Fibroblast of lung (primary cell): ENCODE results near the gene PACRG. TPM values are rescaled to one million over a fixed set of nuclear protein-coding genes. Genes with fewer than 3 reads are reported as not detected.

Experiments
- DNase-seq, 2 donors: peaks; one replicate each; pipeline versions ENCODE4 v3.0.0 to v3.0.0-alpha.2; 2010; ENCODE audit warnings: low read depth in 2 of 2
- H2AFZ ChIP-seq: 2 replicates; pipeline ENCODE4 v1.5.1; 2012; ENCODE audit warnings: low read length, control low read depth, inconsistent platforms
- H3K27ac ChIP-seq: 2 replicates; pipeline ENCODE4 v1.5.1; 2011; ENCODE audit warnings: low read length, control low read depth; ENCODE audit not compliant: insufficient read depth
- H3K27me3 ChIP-seq: 2 replicates; pipeline ENCODE4 v1.5.1; 2011; ENCODE audit warnings: mild to moderate bottlenecking, low read length; ENCODE audit not compliant: control insufficient read depth, insufficient read depth
- H3K36me3 ChIP-seq: 2 replicates; pipeline ENCODE4 v1.5.1; 2011; ENCODE audit warnings: low read length; ENCODE audit not compliant: control insufficient read depth, insufficient read depth
- H3K4me1 ChIP-seq: 2 replicates; pipeline ENCODE4 v1.5.1; 2011; ENCODE audit warnings: low read length; ENCODE audit not compliant: control insufficient read depth, insufficient read depth; ENCODE audit errors: extremely low read depth
- H3K4me2 ChIP-seq: 2 replicates; pipeline ENCODE4 v1.5.1; 2011; ENCODE audit warnings: low read length, control low read depth; ENCODE audit not compliant: insufficient read depth; ENCODE audit errors: extremely low read depth
- H3K4me3 ChIP-seq, 4 experiments: fragments of 200-600 bp in 1 of 4; sonication (generic) in 1 of 4; replicated peaks in 1 of 4; 2 replicates each; pipeline ENCODE4 v1.5.1; 2011 to 2016; ENCODE audit warnings: low read length in 4 of 4, low read depth in 3 of 4, mild to moderate bottlenecking in 3 of 4, control low read depth in 2 of 4, inconsistent platforms in 1 of 4, mixed read lengths in 1 of 4; ENCODE audit not compliant: insufficient read depth in 1 of 4; ENCODE audit errors: control extremely low read depth in 1 of 4
- H3K79me2 ChIP-seq: 2 replicates; pipeline ENCODE4 v1.5.1; 2012; ENCODE audit warnings: mild to moderate bottlenecking, low read length, inconsistent platforms; ENCODE audit not compliant: control insufficient read depth, insufficient read depth
- H3K9ac ChIP-seq: 2 replicates; pipeline ENCODE4 v1.5.1; 2011; ENCODE audit warnings: mild to moderate bottlenecking, low read length, control low read depth; ENCODE audit not compliant: insufficient read depth
- H3K9me3 ChIP-seq: 2 replicates; pipeline ENCODE4 v1.5.1; 2012; ENCODE audit warnings: low read depth, low read length; ENCODE audit not compliant: control insufficient read depth, insufficient read depth
- H4K20me1 ChIP-seq: 2 replicates; pipeline ENCODE4 v1.5.1; 2011; ENCODE audit warnings: low read length; ENCODE audit not compliant: control insufficient read depth, insufficient read depth; ENCODE audit errors: extremely low read depth
- CTCF ChIP-seq, 2 donors: IDR thresholded peaks in 1 of 2; conservative IDR thresholded peaks in 1 of 2; 1 replicate in 1 of 2; 2 replicates in 1 of 2; pipeline ENCODE4 v1.5.1; 2011 to 2012; ENCODE audit warnings: low read length in 2 of 2, control low read depth in 1 of 2, inconsistent platforms in 1 of 2, low read depth in 1 of 2, mild to moderate bottlenecking in 1 of 2
- EZH2 ChIP-seq: IDR thresholded peaks from 2 replicates; pipeline ENCODE4 v1.5.1; 2012; ENCODE audit warnings: low read length, control low read depth, mild to moderate bottlenecking; ENCODE audit errors: missing control alignments
- polyA plus RNA-seq, 2 donors: library from polyadenylated mRNA; depleted of rRNA in 1 of 2; stranded (reverse) in 1 of 2; unstranded in 1 of 2; fragments of >200 nt; gene quantifications; 2 replicates each; pipeline ENCODE4 v1.2.1, GENCODE V29; 2011 to 2012; ENCODE audit warnings: missing spikeins in 1 of 2
- total RNA-seq: library from RNA; depleted of rRNA; stranded (reverse); fragments of >200 nt; gene quantifications from 2 replicates; pipeline ENCODE4 v1.2.1, GENCODE V29; 2014

PACRG gene
- total and polyA plus RNA-seq, 2 donors (not counting 1 experiment from before 2014, with no cell fraction given) = 0.30 to 0.66 TPM

- H3K36me3 ChIP-seq = no peaks in the 10 kb centered on the region
- no peak for DNase-seq
- no peak overlapping the region for H3K4me3 ChIP-seq
- no peaks in the 10 kb centered on the region for H3K9me3 ChIP-seq
- TF ChIP-seq CTCF (conservative IDR thresholded peaks at IDR 0.05 in 1 of 2, IDR thresholded peaks at IDR 0.05 in 1 of 2; ENCODE audit: low read depth in 1 of 2, low read length in 2 of 2) = no peak
- TF ChIP-seq EZH2 = no peak
- H4K20me1 ChIP-seq = no peaks in the 10 kb centered on the region
- no peak overlapping the region for H2AFZ ChIP-seq
- H3K79me2 ChIP-seq = no peaks in the 10 kb centered on the region
- H3K27ac ChIP-seq = no peak overlapping the region
- no peak overlapping the region for H3K9ac ChIP-seq
- H3K27me3 ChIP-seq = no peaks in the 10 kb centered on the region
- H3K4me1 ChIP-seq = no peaks in the 10 kb centered on the region
- H3K4me2 ChIP-seq = no peak overlapping the region
These were observed 434.5 kb downstream of the PACRG start for GRCh38 chr6:163162007-163162873.

GRCh38 chr6:163162874-163163213 lies 435.1 kb downstream of the PACRG start:
- no peak overlapping the region for H3K4me2 ChIP-seq
- H3K9me3 ChIP-seq = no peaks in the 10 kb centered on the region
- H3K27me3 ChIP-seq = no peaks in the 10 kb centered on the region
- no peak overlapping the region for H2AFZ ChIP-seq
- H3K79me2 ChIP-seq = no peaks in the 10 kb centered on the region
- H3K4me3 ChIP-seq = no peak overlapping the region
- no peaks in the 10 kb centered on the region for H4K20me1 ChIP-seq
- no peaks in the 10 kb centered on the region for H3K4me1 ChIP-seq
- TF ChIP-seq EZH2 (no peak), CTCF (conservative IDR thresholded peaks at IDR 0.05 in 1 of 2, IDR thresholded peaks at IDR 0.05 in 1 of 2; ENCODE audit: low read depth in 1 of 2, low read length in 2 of 2) (no peak)
- DNase-seq = no peak
- no peak overlapping the region for H3K9ac ChIP-seq
- H3K36me3 ChIP-seq = no peaks in the 10 kb centered on the region
- no peak overlapping the region for H3K27ac ChIP-seq

GRCh38 chr6:163164175-163164900 lies 436.6 kb downstream of the PACRG start:
- no peak overlapping the region for H3K9ac ChIP-seq
- no peaks in the 10 kb centered on the region for H3K27me3 ChIP-seq
- H3K4me3 ChIP-seq = no peak overlapping the region
- H3K9me3 ChIP-seq = no peaks in the 10 kb centered on the region
- no peaks in the 10 kb centered on the region for H3K79me2 ChIP-seq
- no peak overlapping the region for H3K27ac ChIP-seq
- H3K4me2 ChIP-seq = no peak overlapping the region
- H3K4me1 ChIP-seq = no peaks in the 10 kb centered on the region
- no peaks in the 10 kb centered on the region for H4K20me1 ChIP-seq
- H3K36me3 ChIP-seq = no peaks in the 10 kb centered on the region
- H2AFZ ChIP-seq = no peak overlapping the region
- no peak for DNase-seq
- TF ChIP-seq CTCF (conservative IDR thresholded peaks at IDR 0.05 in 1 of 2, IDR thresholded peaks at IDR 0.05 in 1 of 2; ENCODE audit: low read depth in 1 of 2, low read length in 2 of 2) (no peak), EZH2 (no peak)
